RWPE1 (cell line): ENCODE results near the gene GATA3.

ENCODE experiments used
- CTCF ChIA-PET: fragments of 350-600 bp; sonication (Branson Sonifier 250); formaldehyde crosslinking; extraction: SDS; loops from one replicate; lab custom pipeline; 2021; lab: Yijun Ruan, JAX
- POLR2A ChIA-PET: fragments of 400-600 bp; formaldehyde crosslinking; extraction: SDS; loops from one replicate; lab custom pipeline; 2020; ENCODE audit warnings: antibody characterized with exemption; ENCODE audit not compliant: low non-redundant PET; lab: Yijun Ruan, JAX
- DNase-seq: peaks from one replicate; pipeline ENCODE4 v3.0.0; 2012; ENCODE audit warnings: low spot score
- H3K27ac ChIP-seq: fragments of 450-650 bp; 2 replicates; pipeline ENCODE4 v1.5.1; 2017
- TF ChIP-seq, protein P1 (sequence below): fragments of 450-650 bp; conservative IDR thresholded peaks from 2 replicates; pipeline ENCODE4 v1.5.1; 2017; ENCODE audit warnings: low read depth, mild to moderate bottlenecking

GATA3 gene

DNA sequence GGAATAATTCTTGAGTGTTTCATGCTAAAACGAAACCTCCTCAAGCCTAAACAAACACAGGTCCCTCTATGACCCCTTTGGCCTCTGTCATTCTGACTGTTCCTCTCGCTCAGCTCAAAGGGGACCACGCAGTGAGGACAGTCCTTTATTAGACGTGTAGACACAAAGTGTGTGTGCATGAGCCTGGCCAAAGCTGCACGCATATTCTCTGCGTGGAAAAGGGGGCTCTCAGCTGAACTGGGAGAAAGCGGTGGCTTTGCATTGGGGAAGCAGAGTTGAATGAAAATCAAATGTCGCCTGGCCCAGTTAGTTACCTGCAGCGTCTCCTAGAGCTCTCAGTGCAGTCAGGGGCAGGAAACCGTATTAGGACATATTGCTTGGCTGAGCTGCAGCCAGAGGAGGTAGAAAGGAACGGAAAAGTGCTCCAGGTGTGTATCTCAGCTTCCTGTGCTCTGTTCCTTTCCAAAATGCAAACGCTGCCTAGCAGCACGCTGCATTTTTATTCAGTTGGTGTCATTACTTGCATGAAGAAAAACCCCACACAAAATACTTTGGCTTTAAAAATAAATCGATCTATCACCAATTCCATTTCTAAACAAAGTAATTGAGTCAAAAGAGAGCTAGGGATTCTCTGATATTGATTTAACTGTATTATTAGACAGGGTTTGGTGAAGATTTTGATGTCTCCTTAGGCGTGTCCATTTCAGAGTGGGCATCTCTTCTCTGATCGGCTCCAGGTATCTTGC lies 4.9 kb downstream of the GATA3 start:
- H3K27ac ChIP-seq: no peak overlapping the region
- ChIA-PET POLR2A (no interaction called here), CTCF (no interaction called here)
- DNase-seq: no peak
- TF ChIP-seq, protein P1, sequence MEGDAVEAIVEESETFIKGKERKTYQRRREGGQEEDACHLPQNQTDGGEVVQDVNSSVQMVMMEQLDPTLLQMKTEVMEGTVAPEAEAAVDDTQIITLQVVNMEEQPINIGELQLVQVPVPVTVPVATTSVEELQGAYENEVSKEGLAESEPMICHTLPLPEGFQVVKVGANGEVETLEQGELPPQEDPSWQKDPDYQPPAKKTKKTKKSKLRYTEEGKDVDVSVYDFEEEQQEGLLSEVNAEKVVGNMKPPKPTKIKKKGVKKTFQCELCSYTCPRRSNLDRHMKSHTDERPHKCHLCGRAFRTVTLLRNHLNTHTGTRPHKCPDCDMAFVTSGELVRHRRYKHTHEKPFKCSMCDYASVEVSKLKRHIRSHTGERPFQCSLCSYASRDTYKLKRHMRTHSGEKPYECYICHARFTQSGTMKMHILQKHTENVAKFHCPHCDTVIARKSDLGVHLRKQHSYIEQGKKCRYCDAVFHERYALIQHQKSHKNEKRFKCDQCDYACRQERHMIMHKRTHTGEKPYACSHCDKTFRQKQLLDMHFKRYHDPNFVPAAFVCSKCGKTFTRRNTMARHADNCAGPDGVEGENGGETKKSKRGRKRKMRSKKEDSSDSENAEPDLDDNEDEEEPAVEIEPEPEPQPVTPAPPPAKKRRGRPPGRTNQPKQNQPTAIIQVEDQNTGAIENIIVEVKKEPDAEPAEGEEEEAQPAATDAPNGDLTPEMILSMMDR: no peak

DNA sequence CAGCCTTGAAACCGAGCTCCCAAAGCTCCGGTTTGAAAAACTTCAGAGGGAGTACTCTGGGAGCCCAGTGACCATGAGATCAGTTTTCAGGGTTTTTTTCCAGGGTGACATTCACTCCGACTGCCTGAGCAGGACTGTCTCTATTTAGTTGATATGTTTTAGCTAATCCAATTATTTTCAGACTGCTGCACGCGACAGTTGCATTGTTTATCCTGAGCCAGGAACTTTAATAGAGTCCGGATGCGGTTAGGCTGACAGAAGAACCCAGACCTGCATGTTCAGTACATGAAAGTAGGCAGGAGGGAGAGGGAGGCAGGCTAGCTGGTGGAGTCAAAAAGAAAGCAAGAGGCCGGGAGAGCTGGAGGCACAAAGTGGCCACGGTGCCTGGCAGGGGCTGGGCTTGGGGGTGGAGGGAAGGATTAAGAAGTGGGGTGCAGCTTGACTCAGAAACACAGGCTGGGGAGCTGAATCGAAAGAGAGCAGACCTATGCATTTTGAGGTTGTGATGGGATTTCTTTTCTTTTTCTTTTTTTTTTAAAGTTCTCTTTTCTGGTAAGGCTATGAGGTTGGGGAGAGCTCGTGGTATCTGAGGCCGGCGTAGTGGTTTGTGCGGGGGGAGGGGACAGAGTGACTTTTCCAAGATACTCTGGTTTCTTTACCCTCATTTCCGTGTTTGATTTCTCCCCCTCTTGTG lies 5.7 kb downstream of the GATA3 start:
- ChIA-PET CTCF (interaction anchor here (0.6 kb wide), 1 partner anchor 68 kb away, joined by 3 read pairs; no protein-coding TSS in a partner anchor), POLR2A (no interaction called here)
- TF ChIP-seq, protein P1: no peak
- no peak for DNase-seq
- H3K27ac ChIP-seq: no peak overlapping the region

DNA sequence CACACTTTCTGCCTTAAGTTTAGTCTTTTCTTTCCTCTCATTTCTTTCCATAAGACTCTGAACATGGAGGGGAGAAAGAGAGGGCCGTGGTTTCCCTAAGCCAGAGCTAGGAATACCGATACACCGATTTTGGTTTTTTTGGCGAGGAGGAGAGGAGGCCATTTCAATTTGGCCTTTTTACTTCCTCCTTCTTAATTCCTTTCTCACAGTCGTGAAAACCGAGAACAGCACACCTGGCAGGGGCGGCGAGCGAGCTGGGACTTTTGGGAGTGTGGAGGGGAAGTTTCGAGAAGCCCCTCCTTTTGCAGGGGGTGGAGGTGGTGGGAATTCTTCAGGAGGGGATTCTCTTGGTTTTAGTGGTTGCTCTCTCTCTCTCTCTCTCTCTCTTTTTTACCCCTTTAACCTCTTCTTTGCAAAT lies 6.2 kb downstream of the GATA3 start:
- no peak for DNase-seq
- ChIA-PET POLR2A (interaction anchor here (0.5 kb wide), 1 partner anchor 769 kb away, joined by 6 read pairs; no protein-coding TSS in a partner anchor), CTCF (no interaction called here)
- no peak overlapping the region for H3K27ac ChIP-seq
- TF ChIP-seq, protein P1: no peak

DNA sequence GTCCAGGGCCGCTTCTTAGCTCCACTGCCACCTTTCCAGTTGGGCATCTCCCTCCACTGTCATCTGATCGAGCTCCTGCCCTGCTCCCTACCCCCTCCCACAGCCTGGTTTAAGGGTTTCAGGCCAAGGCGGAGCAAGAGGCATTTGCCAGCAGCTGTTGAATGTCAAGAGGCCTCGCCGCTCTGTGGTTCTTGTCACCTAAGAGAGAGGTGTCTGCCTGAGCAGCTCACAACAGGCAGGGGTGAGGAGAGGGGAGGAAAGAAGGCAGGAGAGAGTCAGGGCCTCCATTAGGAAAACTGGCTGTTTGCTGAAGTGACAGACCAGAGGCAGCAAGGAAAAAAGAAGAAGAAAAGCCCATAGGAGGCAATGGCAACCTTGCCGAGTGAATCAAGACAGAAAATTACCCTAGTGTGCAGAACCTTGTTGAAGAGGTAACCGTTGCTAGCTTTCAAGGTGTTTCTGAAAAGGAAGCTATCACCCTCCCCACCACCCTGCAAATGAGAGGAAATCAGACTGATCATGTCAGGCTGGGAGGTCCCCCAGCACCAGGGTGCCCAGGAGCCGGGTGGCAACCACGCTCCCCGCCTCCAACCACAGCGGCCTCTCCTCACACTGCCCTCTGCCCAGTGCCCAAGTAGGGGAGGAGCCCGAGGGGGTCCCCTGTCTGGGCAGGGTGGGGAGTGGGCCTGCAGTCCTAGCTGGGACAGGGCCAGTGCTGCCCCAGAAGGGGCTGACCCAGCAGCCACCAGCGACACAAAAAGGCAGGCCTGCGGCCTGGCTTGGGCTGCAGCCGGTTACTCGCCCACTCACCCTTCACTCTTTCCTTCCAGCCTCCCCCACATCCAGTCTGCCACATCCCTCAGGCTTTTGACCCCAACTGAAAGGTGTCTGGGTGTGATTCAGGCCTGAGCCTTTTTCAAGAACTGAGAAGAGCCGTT lies 7.1 kb downstream of the GATA3 start:
- no peak overlapping the region for H3K27ac ChIP-seq
- ChIA-PET CTCF (no interaction called here), POLR2A (interaction anchor here (0.5 kb wide), 1 partner anchor 768 kb away, joined by 6 read pairs; no protein-coding TSS in a partner anchor)
- TF ChIP-seq, protein P1: no peak
- no peak for DNase-seq

DNA sequence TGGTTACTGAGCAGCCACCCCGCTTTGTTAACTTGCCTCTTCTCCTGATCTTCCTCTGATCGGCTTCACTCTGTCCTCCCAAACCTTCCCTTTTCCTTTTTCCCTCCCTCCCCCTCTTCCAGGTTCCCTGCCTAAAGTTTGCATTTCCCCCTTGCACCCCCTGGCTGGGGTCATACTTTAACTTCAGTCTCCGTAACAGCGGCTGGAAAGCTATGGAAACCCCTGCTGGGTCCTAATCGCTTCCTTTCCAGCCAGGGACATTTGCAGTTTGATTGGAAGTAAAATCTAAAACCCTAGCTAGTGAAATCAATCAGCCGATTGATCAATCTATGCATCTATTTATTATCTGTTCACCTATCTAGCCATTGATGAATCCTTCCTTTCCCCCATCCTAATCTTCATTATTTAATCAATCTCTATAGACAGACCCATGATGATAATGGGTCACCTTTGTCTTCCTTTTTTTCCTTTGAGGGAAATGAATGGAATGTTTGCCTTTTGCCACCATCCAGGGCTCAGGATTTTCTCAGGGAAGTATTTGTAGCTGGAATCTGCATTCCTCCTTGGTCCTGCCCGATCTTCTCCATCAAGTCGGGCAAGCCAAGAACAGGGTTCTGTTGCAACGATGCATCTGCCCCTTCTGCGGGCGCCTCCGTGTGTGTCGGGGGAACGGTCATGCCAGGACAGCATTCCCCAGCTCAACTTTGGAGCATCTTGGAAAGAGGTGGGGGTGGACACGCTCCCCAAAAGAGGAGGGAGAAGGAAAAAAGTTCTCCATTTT lies 8.8 kb downstream of the GATA3 start:
- no peak for DNase-seq
- ChIA-PET CTCF (interaction anchor here (0.5 to 0.7 kb wide), 2 partner anchors 99 to 347 kb away, joined by 3 to 4 read pairs; no protein-coding TSS in a partner anchor), POLR2A (no interaction called here)
- TF ChIP-seq, protein P1: no peak
- no peak overlapping the region for H3K27ac ChIP-seq
